HG03045 (cell line): ENCODE results near the gene DCTPP1.

Experiments used
- ATAC-seq: cut with Tn5 transposase; IDR thresholded peaks from one replicate; pipeline ENCODE4 v1.9.1; 2021; ENCODE audit warnings: mild to moderate bottlenecking, moderate library complexity; ENCODE audit not compliant: unreplicated experiment

DCTPP1 gene

DNA sequence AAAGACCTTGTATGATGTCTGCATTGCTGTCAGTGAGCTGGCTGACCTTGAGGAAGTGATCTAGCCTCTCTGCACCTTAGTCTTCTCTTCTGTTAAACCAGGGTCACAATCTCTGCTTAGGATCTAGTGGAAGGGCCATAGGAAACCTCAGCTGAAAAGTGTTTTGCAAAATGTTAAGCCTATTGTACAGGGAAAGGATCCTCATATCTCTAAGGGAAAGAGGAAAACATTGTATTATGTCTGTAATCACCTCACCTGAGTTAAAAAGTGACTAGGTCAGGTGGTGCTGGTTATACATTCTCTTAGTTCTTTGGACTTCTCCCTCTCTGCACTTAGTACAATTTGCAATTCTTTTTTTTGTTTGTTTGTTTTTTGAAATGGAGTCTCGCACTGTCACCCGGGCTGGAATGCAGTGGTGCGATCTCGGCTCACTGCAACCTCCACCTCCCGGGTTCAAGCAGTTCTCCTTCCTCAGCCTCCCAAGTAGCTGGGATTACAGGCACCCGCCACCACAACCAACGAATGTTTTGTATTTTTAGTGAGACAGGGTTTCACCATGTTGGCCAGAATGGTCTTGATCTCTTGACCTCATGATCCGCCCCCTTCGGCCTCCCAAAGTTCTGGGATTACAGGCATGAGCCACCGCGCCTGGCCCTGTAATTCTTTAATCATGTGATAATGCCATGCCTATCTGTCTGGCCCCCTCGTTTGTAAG, 17.8 kb upstream of the DCTPP1 start:
- ATAC-seq = no peak

GRCh38 chr16:30446203-30446595, 16.4 kb upstream of the DCTPP1 start:
- no peak for ATAC-seq

DNA sequence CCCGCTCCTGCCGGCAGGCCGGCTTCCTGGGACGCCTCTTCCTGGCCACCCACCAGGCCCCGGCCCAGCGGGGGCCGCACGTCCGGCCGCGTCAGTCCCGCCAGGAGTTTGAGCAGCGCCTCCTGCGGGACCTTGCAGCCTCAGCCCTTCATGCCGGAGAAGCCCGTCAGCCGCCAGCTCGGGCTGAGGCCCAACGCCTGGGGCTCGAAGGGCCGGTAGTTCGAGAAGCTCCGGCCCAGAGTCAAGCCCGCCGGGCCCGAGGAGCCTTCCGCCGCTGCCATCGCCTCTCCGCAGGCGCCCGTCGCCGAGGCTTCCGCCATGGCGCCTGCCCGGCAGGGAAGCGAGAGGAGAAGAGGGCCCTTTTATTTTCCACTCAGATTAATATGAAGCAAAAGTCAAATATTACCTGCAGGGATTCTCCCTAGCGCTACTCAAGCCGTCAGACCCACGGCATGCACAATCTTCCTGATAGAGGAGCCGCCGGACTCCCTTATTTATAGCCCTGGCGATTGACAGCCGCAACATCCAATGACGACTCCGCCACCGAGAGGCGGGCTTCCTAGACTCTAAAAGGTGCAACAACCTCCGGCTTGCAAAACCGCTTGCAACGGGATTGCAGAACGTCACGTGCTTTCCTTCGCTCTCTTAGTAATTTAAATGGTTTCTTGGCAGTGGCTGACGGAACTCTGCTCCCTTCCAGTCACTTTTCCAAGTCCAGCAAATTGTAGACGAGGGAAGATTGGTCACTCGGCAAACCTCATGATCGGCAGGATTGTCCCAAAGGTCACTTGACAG, 15.8 kb upstream of the DCTPP1 start, which contains the start of gene SEPHS2:
Gene SEPHS2, minus strand, starts transcription at position 467 of the 795 bp plus-strand sequence. Its CDS starts 147 bp downstream, at position 320.
- ATAC-seq = peak; percentile 82

DNA sequence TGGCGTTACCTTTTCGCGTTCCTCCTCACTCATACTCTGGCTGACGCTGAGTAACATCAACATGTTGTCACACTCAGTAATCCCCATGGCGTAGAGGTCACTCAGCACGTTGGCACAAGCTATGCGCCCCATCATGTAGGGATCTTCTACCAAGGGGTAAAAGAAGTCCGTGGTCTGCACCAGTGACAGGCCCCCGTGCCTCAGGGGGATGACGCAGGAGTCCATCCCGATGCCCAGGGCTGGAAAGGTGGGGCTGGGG, 15.2 kb upstream of the DCTPP1 start:
- ATAC-seq = no peak

DNA sequence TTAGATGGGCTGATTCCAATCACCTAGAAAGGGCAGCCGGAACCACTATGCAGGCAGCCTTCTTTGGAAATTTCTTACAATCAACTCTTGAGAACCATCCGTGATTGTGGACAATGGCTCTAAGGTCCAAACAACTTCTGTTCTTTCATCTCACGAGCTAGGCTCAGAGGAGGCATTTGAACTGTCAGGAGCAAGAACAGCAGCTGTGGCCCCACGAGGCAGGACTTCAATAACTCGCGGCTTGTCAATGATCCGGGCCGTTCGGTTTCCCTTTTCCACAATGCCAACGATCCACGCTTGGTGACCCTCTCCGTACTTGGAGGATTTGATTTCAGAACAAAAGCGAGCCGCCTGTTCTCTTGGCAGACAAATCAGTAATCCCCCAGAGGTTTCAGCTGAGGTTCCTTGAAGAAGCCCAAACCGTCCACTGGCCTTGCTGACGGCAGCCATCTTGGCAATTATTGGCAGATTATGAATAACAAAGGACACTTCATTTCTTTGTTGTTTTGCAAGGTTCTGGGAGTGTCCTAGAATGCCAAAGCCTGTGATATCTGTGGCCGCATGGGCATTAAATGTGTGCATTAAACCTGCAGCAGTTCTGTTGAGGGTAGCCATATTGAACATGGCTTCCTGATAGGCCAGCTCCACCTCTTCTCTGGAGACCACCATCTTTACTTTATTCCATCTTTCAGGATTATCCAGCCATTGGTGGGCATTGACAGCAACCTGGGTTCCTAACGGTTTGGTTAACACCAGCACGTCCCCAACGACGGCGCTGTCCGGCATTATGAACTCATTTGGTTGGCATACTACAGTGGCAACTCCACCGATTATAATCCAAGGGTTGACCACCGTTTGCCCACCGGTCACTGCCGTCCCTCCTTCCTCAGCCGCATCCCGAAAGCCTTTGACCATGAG, 14.7 kb upstream of the DCTPP1 start:
- no peak for ATAC-seq

DNA sequence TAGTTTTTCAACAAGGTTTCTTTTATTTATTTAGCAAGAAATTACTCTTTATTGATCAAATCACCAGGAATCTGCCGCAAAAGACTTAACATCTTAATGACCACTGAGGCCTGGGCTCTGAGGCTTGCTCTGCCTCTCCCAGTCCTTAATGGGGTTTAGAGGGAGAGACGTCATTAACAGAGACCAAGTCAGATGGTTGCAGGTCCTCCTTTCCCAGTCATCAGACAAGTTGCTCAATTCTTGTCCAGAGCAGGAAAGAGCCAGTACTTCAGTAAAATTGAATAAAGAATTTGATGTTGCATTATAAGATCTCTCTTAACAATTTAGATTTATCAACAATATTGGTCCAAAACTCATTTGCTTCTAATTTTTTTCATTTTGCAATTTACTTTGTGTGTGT, 13.8 kb upstream of the DCTPP1 start:
- no peak for ATAC-seq

- ATAC-seq = no peak
These were observed 10.0 kb upstream of the DCTPP1 start for GRCh38 chr16:30439720-30440348.

GRCh38 chr16:30438835-30439234, 9.0 kb upstream of the DCTPP1 start:
- ATAC-seq = no peak

- no peak for ATAC-seq
These were observed 7.7 kb upstream of the DCTPP1 start for GRCh38 chr16:30437511-30438046.

- ATAC-seq = no peak
These were observed 5.0 kb upstream of the DCTPP1 start for GRCh38 chr16:30434852-30435251.

GRCh38 chr16:30430428-30430970, 669 bp upstream of the DCTPP1 start:
- ATAC-seq = peak; percentile 10

- no peak for ATAC-seq
These were observed 482 bp downstream of the DCTPP1 start for GRCh38 chr16:30429418-30429677.

- ATAC-seq = no peak
These were observed 1.8 kb downstream of the DCTPP1 start for GRCh38 chr16:30428055-30428454.

- ATAC-seq = no peak
These were observed 8.8 kb downstream of the DCTPP1 start for GRCh38 chr16:30421010-30421409.

DNA sequence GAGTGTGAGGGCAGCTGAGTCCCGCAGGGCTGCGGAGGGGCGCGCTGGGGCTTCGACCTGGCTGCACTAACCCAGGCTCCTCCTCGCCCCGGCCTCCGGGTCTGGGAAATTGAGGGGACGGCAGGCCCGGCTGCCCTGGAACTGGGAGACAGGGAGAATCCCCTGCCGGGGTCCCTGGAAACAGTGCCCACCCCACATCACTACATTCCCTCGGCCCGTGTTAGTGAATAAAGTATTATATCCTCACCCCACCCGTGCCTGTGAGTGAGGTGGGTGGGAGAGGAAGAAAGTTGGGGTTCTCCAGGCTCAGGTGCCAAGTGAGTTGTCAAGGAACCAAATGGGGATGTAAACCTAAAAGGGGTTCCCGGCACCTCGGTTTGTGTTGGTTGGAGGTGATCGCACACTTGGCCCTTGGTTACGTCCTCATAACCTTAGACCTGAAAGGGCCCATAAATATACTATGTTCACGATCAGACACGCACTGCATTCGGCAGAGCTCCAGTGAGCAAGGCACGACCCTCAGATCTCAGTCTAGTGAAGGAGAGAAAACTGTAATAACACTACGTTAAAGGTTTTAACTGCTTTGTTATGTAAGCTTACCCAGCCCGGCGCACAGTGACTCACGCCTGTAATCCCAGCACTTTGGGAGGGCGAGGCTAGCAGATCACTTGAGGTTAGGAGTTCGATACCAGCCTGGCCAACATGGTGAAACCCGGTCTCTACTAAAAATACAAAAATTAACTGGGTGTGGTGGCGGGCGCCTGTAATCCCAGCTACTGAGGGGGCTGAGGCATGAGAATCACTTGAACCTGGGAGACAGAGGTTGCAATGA, 11.3 kb downstream of the DCTPP1 start:
- no peak for ATAC-seq

DNA sequence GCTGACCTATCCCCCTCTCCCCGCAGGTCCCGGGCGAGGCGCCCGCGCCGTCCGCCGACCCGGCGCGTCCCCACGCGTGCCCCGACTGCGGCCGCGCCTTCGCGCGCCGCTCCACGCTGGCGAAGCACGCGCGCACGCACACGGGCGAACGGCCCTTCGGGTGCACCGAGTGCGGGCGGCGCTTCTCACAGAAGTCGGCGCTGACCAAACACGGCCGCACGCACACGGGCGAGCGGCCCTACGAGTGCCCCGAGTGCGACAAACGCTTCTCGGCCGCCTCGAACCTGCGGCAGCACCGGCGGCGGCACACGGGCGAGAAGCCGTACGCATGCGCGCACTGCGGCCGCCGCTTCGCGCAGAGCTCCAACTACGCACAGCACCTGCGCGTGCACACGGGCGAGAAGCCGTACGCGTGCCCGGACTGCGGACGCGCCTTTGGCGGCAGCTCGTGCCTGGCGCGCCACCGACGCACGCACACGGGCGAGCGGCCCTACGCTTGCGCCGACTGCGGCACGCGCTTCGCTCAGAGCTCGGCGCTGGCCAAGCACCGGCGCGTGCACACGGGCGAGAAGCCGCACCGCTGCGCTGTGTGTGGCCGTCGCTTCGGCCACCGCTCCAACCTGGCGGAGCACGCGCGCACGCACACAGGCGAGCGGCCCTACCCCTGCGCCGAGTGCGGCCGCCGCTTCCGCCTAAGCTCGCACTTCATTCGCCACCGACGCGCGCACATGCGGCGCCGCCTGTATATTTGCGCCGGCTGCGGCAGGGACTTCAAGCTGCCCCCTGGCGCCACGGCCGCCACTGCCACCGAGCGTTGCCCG, 12.1 kb downstream of the DCTPP1 start:
- ATAC-seq = peak; percentile 75

- ATAC-seq = no peak
These were observed 13.0 kb downstream of the DCTPP1 start for GRCh38 chr16:30416624-30417528.

DNA sequence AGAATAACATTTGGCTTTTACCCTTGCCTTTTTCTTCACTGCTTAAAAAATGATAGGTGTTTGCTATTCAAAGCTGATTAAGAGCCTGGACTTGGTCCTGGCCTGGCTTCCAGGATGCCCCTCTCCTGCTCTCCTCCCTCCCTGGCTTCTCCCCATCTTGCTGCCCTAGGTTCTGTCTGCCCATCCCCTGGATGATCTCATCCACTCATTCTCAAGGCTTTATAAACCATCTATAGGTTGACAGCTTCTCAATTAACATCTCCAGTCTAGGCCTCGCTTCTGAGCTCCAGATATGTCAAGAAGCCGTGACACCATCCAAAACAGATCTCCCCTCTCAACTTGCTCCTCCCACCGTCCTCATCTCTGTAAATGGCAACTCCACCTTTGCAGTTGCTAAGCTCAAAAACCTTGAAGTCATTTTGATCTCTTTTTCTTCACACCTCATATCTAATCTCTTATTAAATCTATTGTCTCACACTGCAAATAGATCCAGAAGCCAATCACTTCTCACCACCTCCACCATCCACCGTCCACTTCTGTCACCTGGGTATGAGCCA, 13.7 kb downstream of the DCTPP1 start:
- no peak for ATAC-seq
